Natural killer cell (primary cell): Measurements from ENCODE around the gene GMPS. TPM values are rescaled to one million over a fixed set of nuclear protein-coding genes. Genes with fewer than 3 reads are reported as not detected.

ENCODE experiments used
- ATAC-seq, 3 donors: fragments of 150-1000 bp in 2 of 3; fragments of 200-7000 bp in 1 of 3; cut with Tn5 transposase; 1 replicate in 1 of 3; 2 replicates in 2 of 3; pipeline ENCODE4 v1.10.0; 2021; ENCODE audit warnings: mild to moderate bottlenecking in 2 of 3, moderate library complexity in 2 of 3
- DNase-seq, 2 donors: peaks; one replicate each; pipeline versions ENCODE4 v3.0.0 to v3.0.0-alpha.2; 2013 to 2021; ENCODE audit warnings: mixed read lengths in 1 of 2
- H3K27ac ChIP-seq: one replicate; pipeline ENCODE4 v1.5.1; 2013; ENCODE audit warnings: mild to moderate bottlenecking, low read length
- H3K27me3 ChIP-seq: one replicate; pipeline ENCODE4 v1.6.1; 2013; ENCODE audit warnings: low read length; ENCODE audit not compliant: control insufficient read depth, insufficient read depth
- H3K36me3 ChIP-seq: one replicate; pipeline ENCODE4 v1.6.1; 2013; ENCODE audit warnings: low read length; ENCODE audit not compliant: control insufficient read depth, insufficient read depth
- H3K4me1 ChIP-seq: one replicate; pipeline ENCODE4 v1.6.1; 2013; ENCODE audit warnings: low read length; ENCODE audit not compliant: control insufficient read depth, insufficient read depth
- H3K4me3 ChIP-seq: one replicate; pipeline ENCODE4 v1.5.1; 2013; ENCODE audit warnings: low read length
- H3K9me3 ChIP-seq: one replicate; pipeline ENCODE4 v1.6.1; 2013; ENCODE audit warnings: low read length; ENCODE audit not compliant: control insufficient read depth, insufficient read depth
- H3K27ac Mint-ChIP-seq, 2 donors: one replicate each; pipeline ENCODE4 v1.8.0; 2022; ENCODE audit warnings: mild to moderate bottlenecking in 2 of 2, mixed read lengths in 2 of 2, moderate library complexity in 1 of 2
- H3K27me3 Mint-ChIP-seq, 2 donors: one replicate each; pipeline ENCODE4 v1.8.0; 2022; ENCODE audit warnings: low read depth in 2 of 2, mixed read lengths in 2 of 2
- H3K36me3 Mint-ChIP-seq: one replicate; pipeline ENCODE4 v1.8.0; 2022; ENCODE audit warnings: mixed read lengths
- H3K4me1 Mint-ChIP-seq, 2 donors: one replicate each; pipeline ENCODE4 v1.8.0; 2022; ENCODE audit warnings: mixed read lengths in 2 of 2
- H3K4me3 Mint-ChIP-seq: one replicate; pipeline ENCODE4 v1.8.0; 2022; ENCODE audit warnings: mild to moderate bottlenecking, moderate library complexity, mixed read lengths
- H3K9me3 Mint-ChIP-seq, 2 donors: one replicate each; pipeline ENCODE4 v1.8.0; 2022; ENCODE audit warnings: mixed read lengths in 2 of 2
- CTCF ChIP-seq: fragments of 200-600 bp; IDR thresholded peaks from one replicate; pipeline ENCODE4 v1.8.0; 2022; ENCODE audit warnings: antibody characterized with exemption
- WGBS: methylation state at CpG from one replicate; pipeline ENCODE4 v1.1.7; 2013; ENCODE audit warnings: missing lambda C conversion rate; ENCODE audit not compliant: insufficient coverage; 5-methylcytosine and 5-hydroxymethylcytosine counted together
- intact Hi-C: fragments of 100-400 bp; cut with micrococcal nuclease; formaldehyde crosslinking; loops from one replicate; pipeline ENCODE4 v1.14.2; 2022
- total RNA-seq, 4 donors: library from RNA; stranded (reverse); fragments of 120-200 nt in 1 of 4; gene quantifications; one replicate each; pipeline versions ENCODE4 v1.2.3 to v1.2.4, GENCODE V29; 2013 to 2022

Gene GMPS
- total RNA-seq, 3 donors from 2014 or later (not counting 1 experiment from before 2014, with no cell fraction given), result 36.7 to 49.7 (median 45.4) TPM

GRCh38 chr3:155886915-155887314 is 16.5 kb downstream of the GMPS start:
- intact Hi-C loops, result no loop called here
- H3K27me3 ChIP-seq, result no peaks in the 10 kb centered on the region
- no peaks in the 10 kb centered on the region for H3K9me3 ChIP-seq
- H3K27ac ChIP-seq, result no peak overlapping the region
- ATAC-seq (no peak), DNase-seq (no peak)
- no peak for TF ChIP-seq CTCF
- Mint-ChIP-seq H3K9me3 (no peaks in the 10 kb centered on the region), H3K4me3 (no peak overlapping the region), H3K36me3 (no peaks in the 10 kb centered on the region), H3K27ac (peak overlapping the region in 1 of 2 donors; percentile 17), H3K4me1 (peaks cover 28 to 42% of the 10 kb centered on the region in 2 donors), H3K27me3 (no peaks in the 10 kb centered on the region)
- H3K36me3 ChIP-seq, result no peaks in the 10 kb centered on the region
- WGBS, result 90% methylated on average over 1 of the region's 1 CpG
- H3K4me1 ChIP-seq, result peaks cover 5% of the 10 kb centered on the region
- H3K4me3 ChIP-seq, result no peak overlapping the region

GRCh38 chr3:155889212-155889611 is 18.8 kb downstream of the GMPS start:
- no peak overlapping the region for H3K4me3 ChIP-seq
- DNase-seq (no peak), ATAC-seq (no peak)
- intact Hi-C loops, result no loop called here
- peaks cover 6% of the 10 kb centered on the region for H3K36me3 ChIP-seq
- WGBS, result 97% methylated on average over 5 of the region's 5 CpGs
- Mint-ChIP-seq H3K36me3 (no peaks in the 10 kb centered on the region), H3K9me3 (no peaks in the 10 kb centered on the region), H3K27ac (peak overlapping the region in 1 of 2 donors; percentile 40), H3K4me3 (no peak overlapping the region), H3K27me3 (no peaks in the 10 kb centered on the region), H3K4me1 (peaks cover 28 to 39% of the 10 kb centered on the region in 2 donors)
- H3K27ac ChIP-seq, result no peak overlapping the region
- H3K4me1 ChIP-seq, result peaks cover 4% of the 10 kb centered on the region
- no peaks in the 10 kb centered on the region for H3K9me3 ChIP-seq
- TF ChIP-seq CTCF, result no peak
- no peaks in the 10 kb centered on the region for H3K27me3 ChIP-seq

GRCh38 chr3:155889952-155890351 is 19.5 kb downstream of the GMPS start:
- intact Hi-C loops, result no loop called here
- Histone ChIP-seq H3K27me3 (no peaks in the 10 kb centered on the region), H3K36me3 (peaks cover 12% of the 10 kb centered on the region), H3K9me3 (no peaks in the 10 kb centered on the region), H3K4me1 (peaks cover 4% of the 10 kb centered on the region), H3K4me3 (no peak overlapping the region), H3K27ac (no peak overlapping the region)
- Mint-ChIP-seq H3K36me3 (no peaks in the 10 kb centered on the region), H3K9me3 (no peaks in the 10 kb centered on the region), H3K27ac (no peak overlapping the region), H3K4me3 (no peak overlapping the region), H3K27me3 (no peaks in the 10 kb centered on the region), H3K4me1 (peaks cover 21 to 33% of the 10 kb centered on the region in 2 donors)
- DNase-seq (no peak), ATAC-seq (no peak)
- TF ChIP-seq CTCF, result no peak
- WGBS, result no CpG with 5 or more reads among the region's 1 CpG

- Histone ChIP-seq H3K4me3 (no peak overlapping the region), H3K9me3 (no peaks in the 10 kb centered on the region), H3K4me1 (peaks cover 4% of the 10 kb centered on the region), H3K27ac (no peak overlapping the region), H3K27me3 (no peaks in the 10 kb centered on the region), H3K36me3 (peaks cover 17% of the 10 kb centered on the region)
- Mint-ChIP-seq H3K27me3 (no peaks in the 10 kb centered on the region), H3K27ac (no peak overlapping the region), H3K4me1 (peaks cover 20 to 33% of the 10 kb centered on the region in 2 donors), H3K9me3 (no peaks in the 10 kb centered on the region), H3K36me3 (no peaks in the 10 kb centered on the region), H3K4me3 (no peak overlapping the region)
- DNase-seq (peak in 1 of 2 donors; percentile 8), ATAC-seq (peak in 1 of 3 donors; percentile 36)
- WGBS, result 20% methylated on average over 1 of the region's 2 CpGs
- intact Hi-C loops, result no loop called here
- no peak for TF ChIP-seq CTCF
Measured at GRCh38 chr3:155890671-155891190, 20.3 kb downstream of the GMPS start.
